IMR-90 (cell line): ENCODE data around the gene GSPT1.

Experiments
- POLR2A ChIP-seq: IDR thresholded peaks from 2 replicates; pipeline ENCODE4 v1.6.1; 2012; ENCODE audit warnings: mild to moderate bottlenecking, low read depth, low read length
- RAD21 ChIP-seq: IDR thresholded peaks from 2 replicates; pipeline ENCODE4 v1.6.1; 2012; ENCODE audit warnings: low read length, improper control_type of control experiment
- TF ChIP-seq, protein P1 (sequence below): conservative IDR thresholded peaks from 2 replicates; pipeline ENCODE4 v1.5.1; 2012; ENCODE audit warnings: mild to moderate bottlenecking, low read depth, low read length, improper control_type of control experiment

DNA sequence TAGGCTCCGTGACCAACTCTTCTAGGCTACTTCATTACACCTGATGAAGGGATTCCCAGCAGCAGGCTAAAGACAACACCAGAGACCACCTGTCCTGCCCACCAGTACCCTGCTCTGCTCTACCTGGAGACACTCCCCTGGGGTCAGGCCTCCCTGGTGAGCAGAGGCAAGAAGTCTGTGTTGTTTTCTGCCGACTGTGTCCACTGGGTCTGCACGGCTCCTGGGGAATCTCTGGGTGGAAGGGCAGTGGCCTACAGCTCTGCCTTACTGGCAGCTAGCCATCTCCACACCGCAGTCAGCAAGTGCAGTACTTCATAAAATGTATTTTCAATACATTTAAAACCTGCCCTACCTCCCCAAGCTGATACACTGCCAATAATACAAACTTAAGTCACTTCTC is 71.3 kb downstream of the GSPT1 start:
- TF ChIP-seq, protein P1, sequence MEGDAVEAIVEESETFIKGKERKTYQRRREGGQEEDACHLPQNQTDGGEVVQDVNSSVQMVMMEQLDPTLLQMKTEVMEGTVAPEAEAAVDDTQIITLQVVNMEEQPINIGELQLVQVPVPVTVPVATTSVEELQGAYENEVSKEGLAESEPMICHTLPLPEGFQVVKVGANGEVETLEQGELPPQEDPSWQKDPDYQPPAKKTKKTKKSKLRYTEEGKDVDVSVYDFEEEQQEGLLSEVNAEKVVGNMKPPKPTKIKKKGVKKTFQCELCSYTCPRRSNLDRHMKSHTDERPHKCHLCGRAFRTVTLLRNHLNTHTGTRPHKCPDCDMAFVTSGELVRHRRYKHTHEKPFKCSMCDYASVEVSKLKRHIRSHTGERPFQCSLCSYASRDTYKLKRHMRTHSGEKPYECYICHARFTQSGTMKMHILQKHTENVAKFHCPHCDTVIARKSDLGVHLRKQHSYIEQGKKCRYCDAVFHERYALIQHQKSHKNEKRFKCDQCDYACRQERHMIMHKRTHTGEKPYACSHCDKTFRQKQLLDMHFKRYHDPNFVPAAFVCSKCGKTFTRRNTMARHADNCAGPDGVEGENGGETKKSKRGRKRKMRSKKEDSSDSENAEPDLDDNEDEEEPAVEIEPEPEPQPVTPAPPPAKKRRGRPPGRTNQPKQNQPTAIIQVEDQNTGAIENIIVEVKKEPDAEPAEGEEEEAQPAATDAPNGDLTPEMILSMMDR, result no peak
- TF ChIP-seq POLR2A (no peak), RAD21 (no peak)
